HG03060 (cell line): ENCODE measurements around the gene PPP1R2C.

Source experiments
- ATAC-seq: cut with Tn5 transposase; IDR thresholded peaks from one replicate; pipeline ENCODE4 v1.9.1; 2021; ENCODE audit warnings: low read depth, moderate number of reproducible peaks; ENCODE audit not compliant: unreplicated experiment

Gene PPP1R2C

GRCh38 chrX:42751573-42751972, 26.4 kb downstream of the PPP1R2C start:
- no peak for ATAC-seq

GRCh38 chrX:42748067-42748850, 29.7 kb downstream of the PPP1R2C start:
- ATAC-seq: no peak

GRCh38 chrX:42746606-42747005, 31.4 kb downstream of the PPP1R2C start:
- ATAC-seq: no peak

- ATAC-seq: no peak
Observed at GRCh38 chrX:42740456-42740855, 37.5 kb downstream of the PPP1R2C start.

GRCh38 chrX:42739741-42740140, 38.2 kb downstream of the PPP1R2C start:
- no peak for ATAC-seq

GRCh38 chrX:42739258-42739657, 38.7 kb downstream of the PPP1R2C start:
- ATAC-seq: no peak

GRCh38 chrX:42738552-42738951, 39.4 kb downstream of the PPP1R2C start:
- ATAC-seq: no peak

GRCh38 chrX:42735250-42735649, 42.7 kb downstream of the PPP1R2C start:
- ATAC-seq: no peak

GRCh38 chrX:42732506-42732905, 45.5 kb downstream of the PPP1R2C start:
- no peak for ATAC-seq
